HEK293T (cell line): ENCODE results near the gene PRKG2.

Experiments used
- FOXK2 ChIP-seq: fragments of 450-650 bp; IDR thresholded peaks from 2 replicates; pipeline ENCODE4 v1.6.1; 2016; ENCODE audit warnings: mild to moderate bottlenecking
- NFRKB ChIP-seq: fragments of 450-650 bp; IDR thresholded peaks from 2 replicates; pipeline ENCODE4 v1.6.1; 2016; ENCODE audit warnings: mild to moderate bottlenecking, moderate library complexity

GRCh38 chr4:81215931-81216330 lies 909 bp upstream of the PRKG2 start:
- TF ChIP-seq FOXK2 = no peak
- TF ChIP-seq NFRKB = no peak
